GM19099 (cell line): ENCODE measurements around the gene CDH20.

Experiments used
- POLR2A ChIP-seq: IDR thresholded peaks from 3 replicates; pipeline ENCODE4 v1.6.1; 2011; ENCODE audit warnings: low read depth; ENCODE audit not compliant: insufficient read length; ENCODE audit errors: extremely low read depth

CDH20 gene

DNA sequence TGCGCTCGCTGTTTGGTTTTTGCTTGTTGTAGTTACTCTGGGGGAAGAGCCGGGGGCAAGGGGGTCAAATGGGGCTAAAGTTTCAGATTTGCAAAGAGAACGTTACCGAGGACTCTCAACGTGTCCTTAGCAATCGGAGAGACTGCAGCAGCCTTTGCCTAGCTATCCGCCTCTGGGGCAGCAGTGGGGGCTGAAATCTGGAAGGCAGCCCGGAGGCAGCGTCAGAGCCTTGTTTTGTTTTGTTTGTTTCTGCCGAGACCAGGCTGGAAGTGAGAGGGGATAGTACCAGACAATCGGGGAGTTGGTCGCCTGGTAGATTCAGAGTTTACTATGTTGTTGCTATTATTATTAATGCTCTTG lies 1.2 kb downstream of the CDH20 start:
- TF ChIP-seq POLR2A: no peak

DNA sequence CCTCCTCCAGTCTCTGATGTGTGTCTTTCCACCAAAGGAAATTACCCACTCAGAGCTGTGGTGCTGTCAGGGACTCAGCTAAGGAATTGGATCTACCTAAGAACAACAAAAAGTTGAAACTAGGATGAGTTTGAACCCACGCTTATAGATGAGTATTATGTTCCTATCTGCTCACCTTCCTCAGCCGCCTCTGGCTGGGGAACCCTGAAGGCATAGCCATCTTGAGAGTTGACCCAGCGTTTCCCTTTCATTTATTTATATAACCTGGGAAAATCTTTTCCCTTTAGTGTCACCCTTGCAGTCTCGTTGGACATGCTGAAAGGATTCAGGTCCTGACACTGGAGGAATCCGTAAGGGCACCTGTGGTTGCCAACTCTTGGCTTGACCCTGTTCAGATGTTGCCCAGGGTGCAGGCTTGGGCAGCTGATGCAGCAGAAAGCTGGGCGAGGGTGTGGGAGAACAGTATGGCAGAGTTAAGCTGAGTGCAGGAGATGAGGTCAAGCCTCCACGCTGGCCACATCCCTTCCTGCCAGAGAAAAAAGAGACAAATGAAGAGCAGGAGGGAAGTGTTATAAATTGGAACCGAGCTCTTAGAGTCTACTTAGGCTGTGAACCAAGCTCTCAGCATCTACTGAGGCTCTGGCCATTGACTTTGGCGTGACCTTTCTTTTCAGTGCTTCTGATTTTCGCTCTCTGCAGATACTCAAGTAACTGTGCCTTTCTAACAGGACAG lies 1.9 kb downstream of the CDH20 start:
- no peak for TF ChIP-seq POLR2A

DNA sequence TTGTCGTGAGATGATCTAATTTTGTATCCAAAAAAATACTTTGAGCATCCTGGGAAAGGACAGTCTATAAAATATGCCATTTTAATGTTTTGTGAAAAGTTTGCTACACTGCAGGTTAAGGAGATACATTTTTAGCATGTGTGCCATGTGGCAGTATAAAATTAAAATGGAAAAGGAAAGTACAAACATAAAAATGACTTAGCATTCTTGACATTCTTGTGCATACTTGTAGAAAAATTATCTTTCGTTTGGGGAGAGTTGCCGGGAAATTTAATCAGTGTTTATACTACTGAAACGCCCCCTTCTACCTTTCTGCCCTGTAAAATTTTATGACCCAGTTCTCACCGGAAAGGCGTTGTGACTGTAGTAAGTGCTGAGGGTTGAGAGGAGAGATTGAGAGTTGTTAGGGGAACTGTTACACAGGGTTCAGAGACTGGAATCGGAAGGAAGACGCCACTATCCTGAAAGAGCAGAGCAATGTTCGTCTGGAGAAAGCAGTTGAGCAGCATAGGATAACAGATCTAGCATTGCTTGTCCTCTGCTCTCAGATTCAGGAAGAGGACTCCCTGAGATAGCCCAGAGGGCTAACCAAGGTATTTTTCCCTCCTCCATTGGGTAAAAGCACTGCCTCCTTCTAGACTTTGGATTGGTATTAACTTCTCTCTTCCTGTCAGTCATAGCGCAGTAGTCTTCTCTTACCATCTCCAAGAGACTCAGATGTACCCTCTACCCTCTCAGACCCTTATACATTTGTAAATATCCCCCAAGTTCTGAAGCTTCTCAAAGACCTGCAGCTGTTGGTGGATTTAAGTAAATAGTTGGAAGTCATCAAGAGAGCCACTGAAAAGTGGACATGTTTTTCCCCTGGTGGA lies 2.7 kb downstream of the CDH20 start:
- no peak for TF ChIP-seq POLR2A

DNA sequence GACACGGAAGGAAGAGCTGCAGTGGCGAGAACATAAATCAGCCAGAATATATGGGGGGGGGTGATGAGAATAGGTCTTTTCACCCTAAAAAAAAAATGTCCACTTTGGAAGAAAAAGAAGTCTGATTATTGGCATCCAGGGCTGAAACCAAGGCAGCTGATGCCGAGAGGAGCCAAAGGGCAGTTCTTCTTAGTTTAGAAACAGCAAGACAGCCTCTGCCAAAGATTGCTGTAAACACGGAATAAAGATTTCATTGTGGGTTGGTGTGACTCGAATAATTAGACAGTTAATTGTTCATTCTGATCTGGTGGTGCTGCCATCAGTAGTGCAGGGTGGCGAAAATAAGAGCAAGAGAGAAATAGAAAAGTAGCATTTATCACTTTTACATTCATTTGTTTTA lies 3.5 kb downstream of the CDH20 start:
- no peak for TF ChIP-seq POLR2A

DNA sequence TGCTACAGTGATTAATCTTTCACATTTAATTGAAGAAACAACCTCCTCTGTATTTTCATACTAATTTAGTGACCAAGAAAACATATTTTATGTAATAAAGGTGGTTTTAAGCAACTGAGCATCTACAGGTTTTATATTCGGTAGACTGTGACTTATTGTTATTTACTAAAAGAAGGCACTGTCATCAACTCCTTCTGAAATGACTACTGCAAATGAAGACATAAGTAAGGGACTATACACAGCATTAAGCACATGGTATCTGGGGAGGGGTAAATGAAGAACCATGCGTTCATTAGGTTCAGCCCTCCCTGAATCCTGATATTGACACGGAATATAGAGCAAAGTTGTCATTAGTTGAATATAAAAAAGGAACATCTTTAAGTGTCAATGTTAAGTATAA lies 4.3 kb downstream of the CDH20 start:
- no peak for TF ChIP-seq POLR2A

DNA sequence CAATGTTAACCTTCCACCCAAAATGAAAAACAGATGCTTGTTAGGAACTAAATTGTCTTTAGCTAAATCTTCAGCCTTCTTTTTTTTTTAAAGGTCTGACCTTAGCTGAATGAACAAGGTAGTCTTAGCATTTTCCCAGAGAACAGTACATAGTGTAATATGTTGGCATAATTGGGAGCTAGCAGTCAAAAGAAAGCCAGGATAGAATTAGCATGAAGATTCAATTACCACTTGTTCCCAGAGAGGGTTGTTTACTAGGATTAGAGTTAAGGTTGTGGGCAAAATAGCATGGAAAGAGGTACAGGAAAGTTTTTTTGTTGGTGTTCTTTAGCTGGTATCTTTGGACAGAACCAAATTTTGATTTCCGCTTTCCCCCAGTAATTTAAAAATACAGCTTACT lies 6.9 kb downstream of the CDH20 start:
- no peak for TF ChIP-seq POLR2A

DNA sequence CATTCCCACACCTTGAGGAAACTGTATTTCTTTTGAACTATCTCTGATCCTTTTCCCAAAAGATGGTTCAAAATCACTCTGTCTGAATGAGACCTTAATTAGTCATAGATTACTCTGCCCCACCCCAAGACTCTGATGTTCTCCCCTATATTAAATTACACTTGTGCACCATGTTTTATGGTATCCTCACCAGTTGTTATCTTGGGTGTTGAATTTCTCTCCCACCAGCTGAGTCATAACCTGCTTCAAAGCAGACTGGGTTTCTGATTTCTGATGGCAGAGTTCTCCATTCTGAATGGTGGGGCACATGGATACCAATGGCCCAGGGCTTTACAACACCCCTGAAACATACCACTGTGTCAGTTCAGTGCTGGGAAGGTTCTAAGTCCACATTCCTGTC lies 15.0 kb downstream of the CDH20 start:
- no peak for TF ChIP-seq POLR2A

DNA sequence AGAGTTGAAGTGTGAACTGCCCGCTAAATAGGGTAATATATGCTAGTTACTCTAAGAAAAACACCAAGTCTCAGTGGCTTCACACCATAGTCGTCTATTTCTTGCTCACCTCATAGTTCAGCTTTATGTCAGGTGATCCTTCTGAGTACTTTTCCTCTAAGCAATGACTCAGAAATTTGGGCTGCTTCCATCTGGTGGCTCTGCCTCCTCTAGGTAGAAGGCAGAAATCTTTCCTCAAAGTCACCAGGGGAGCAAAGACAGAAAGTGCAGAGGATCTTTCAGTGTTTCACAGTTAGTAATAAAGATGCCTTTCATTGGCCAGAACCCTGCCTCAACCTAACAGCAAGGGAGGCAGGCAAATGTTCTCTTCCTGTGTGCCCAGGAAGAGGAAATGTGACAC lies 17.3 kb downstream of the CDH20 start:
- TF ChIP-seq POLR2A: no peak

DNA sequence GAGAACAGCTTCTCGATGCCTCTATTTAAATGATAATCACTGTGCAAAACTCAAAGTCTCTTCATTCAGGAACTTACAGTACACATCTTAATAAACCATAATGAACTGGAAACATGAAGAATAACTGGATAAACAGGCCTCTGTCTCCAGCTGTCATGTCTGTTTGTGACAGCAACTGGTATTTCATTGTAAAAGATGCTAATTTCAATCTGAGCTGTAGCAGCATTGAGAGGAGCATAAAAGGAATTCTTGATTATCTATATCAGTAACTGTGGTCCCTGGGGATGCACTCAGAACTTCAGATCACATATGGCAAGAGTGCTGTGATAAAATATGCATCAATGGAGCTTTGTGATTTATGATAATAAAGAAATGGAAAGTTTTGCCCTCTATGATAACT lies 18.8 kb downstream of the CDH20 start:
- TF ChIP-seq POLR2A: no peak

DNA sequence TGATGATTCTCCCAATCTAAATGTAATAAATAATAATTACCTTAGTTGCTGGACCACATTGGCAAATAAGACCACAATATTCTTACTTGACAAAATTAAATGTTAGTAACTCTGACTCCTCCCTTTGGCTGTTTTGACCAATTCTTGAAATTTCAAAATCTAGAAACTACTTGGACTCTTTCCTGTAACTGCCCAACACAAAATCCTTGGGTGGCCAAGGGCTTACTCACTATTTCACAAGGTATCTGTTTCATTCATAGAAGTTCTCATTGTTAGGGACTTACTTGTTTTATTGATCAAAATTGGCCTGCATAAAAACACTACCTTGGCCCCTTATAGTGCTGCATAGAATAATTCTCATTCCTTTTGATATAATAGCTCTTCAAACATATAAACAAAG lies 19.4 kb downstream of the CDH20 start:
- no peak for TF ChIP-seq POLR2A

DNA sequence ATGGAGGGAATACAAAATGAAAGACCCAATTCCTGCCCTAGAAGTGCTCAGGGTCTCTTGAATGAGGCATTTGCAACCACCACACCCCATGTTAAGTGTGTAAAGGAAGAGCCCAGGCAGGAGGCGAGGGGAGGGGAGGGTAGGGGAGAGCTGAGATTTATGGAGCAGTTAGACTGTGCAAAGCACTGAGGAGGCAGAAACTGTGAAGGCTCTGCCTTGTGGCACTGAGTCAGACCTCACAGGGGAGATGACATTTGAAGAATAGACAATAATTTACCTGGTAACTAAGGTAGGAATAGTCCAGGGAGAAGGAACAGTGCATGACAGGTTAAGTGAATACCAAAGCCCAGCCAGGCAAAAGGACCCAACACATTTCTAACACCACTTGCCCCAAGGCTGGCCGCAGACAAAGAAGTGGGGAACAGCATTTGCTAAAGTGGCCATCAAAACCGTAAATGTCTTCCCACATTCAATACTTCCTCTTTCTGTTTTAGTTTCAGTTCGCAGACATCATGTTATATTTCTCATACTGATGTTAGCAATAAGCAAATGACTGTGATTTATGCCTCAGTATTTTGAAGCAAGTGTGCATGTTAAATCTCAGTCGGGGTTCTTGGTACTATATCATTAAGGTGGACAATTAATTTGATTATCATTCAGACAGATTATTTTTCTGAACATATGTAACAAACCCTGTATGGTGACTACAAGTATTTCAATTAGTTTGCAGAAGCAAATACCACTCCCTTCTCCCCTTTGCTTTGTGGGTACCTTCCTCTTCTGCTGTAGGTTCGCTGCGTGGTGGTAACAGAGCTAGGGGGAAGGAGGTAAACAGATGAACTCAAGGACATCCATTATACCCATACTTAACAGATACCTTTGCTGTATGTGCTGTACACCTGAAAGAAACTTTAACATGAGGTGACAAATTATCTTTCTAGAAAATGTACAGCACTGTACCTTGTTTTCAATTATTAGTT lies 27.5 kb downstream of the CDH20 start:
- no peak for TF ChIP-seq POLR2A

DNA sequence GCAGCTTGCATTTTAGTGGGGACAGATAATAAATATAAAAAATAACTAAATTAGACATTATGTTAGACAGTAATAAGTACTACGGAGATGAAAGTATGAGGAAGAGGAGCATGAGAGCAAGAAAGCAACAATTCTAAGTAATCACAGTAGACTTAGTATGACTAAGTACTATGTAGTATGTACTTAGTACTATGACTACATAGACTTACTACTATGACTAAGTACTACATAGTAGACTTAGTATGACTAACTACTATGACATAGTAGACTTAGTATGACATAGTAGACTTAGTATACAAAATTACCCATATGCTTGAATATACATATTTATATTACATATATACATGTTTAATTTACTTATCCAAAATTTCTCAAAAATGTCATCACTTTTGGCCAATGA lies 29.3 kb downstream of the CDH20 start:
- TF ChIP-seq POLR2A: no peak

DNA sequence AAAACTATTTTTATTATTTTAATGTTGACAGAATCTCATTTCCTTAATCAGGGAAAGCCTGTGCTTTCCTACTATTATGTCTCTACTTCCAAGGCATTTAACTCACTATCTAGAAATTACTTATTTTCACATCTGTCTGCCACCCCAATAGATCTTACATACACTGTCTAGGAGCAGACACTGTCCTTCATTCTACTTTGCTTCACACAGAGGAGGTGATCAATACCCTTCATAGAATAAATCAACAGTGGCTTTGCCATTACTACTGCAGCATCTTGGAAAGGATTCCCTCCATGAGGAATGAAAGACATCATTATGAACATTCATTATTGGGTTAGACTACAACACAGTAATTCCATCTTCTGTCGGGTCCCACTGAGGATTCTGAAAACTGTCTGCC lies 31.7 kb downstream of the CDH20 start:
- TF ChIP-seq POLR2A: no peak

DNA sequence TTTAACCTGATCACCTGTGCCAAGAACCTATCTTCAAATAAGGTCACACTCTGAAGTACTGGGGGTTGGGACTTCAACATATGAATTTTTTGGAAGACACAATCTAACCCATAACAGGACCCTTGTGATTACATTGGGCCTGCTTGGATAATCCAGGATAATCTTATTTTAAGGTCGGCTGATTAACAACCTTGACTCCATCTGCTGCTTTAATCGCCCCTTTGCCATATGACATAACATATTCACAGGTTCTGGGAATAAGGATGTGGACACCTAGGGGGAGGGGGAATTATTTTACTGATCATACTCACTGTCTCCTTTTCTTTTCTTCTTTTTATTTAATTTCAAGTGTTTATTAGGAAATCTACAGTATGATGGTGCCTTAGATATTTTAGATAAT lies 34.8 kb downstream of the CDH20 start:
- no peak for TF ChIP-seq POLR2A

DNA sequence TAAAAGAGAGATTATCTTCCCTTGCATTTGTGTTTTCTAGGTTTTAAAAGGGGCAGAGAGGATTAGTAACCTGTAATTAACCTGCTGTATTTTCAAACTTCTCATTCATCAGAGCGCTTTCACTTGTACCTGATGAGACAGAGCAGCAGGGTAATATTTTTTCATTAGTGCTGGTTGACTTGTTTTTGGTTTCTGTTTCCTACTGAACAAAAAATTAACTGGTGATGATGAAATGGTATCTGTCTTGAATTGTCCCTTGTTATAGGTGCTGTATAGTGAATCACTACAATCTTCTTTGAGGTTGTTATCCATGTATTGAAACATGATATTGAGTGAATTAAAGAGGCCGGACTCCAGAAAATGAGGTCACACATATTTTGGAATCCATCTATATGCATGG lies 37.9 kb downstream of the CDH20 start:
- TF ChIP-seq POLR2A: no peak
